ENCODE results near the gene ZBTB5.

The ZBTB5 gene

GRCh38 chr9:37452611-37453010 is 12.6 kb downstream of the ZBTB5 start:
- no peak for DNase-seq (ENCODE audit: extremely low read depth, low read depth)
- TF ChIP-seq CTCF (IDR thresholded peaks at IDR 0.05; ENCODE audit: low read depth, low read length) = no peak

GRCh38 chr9:37451628-37452027 is 13.6 kb downstream of the ZBTB5 start:
- DNase-seq (ENCODE audit: extremely low read depth, low read depth) = no peak
- TF ChIP-seq CTCF (IDR thresholded peaks at IDR 0.05; ENCODE audit: low read depth, low read length) = no peak

- TF ChIP-seq CTCF (IDR thresholded peaks at IDR 0.05; ENCODE audit: low read depth, low read length) = no peak
Measured at GRCh38 chr9:37449862-37450632, 15.2 kb downstream of the ZBTB5 start.

GRCh38 chr9:37447111-37447510 is 18.1 kb downstream of the ZBTB5 start:
- no peak for DNase-seq (ENCODE audit: extremely low read depth, low read depth)
- no peak for TF ChIP-seq CTCF (IDR thresholded peaks at IDR 0.05; ENCODE audit: low read depth, low read length)

More at GRCh38 chr9:37449862-37450632, 15.2 kb downstream of the ZBTB5 start:
- no peak for DNase-seq (ENCODE audit: extremely low read depth, low read depth)

- TF ChIP-seq CTCF (IDR thresholded peaks at IDR 0.05; ENCODE audit: low read depth, low read length) = no peak
- no peak for DNase-seq (ENCODE audit: extremely low read depth, low read depth)
Measured at GRCh38 chr9:37446401-37446800, 18.8 kb downstream of the ZBTB5 start.

GRCh38 chr9:37445832-37446231 is 19.4 kb downstream of the ZBTB5 start:
- TF ChIP-seq CTCF (IDR thresholded peaks at IDR 0.05; ENCODE audit: low read depth, low read length) = no peak
- no peak for DNase-seq (ENCODE audit: extremely low read depth, low read depth)

- DNase-seq (ENCODE audit: extremely low read depth, low read depth) = no peak
- TF ChIP-seq CTCF (IDR thresholded peaks at IDR 0.05; ENCODE audit: low read depth, low read length) = no peak
Measured at GRCh38 chr9:37444890-37445289, 20.4 kb downstream of the ZBTB5 start.
